OCI-LY7 (cell line): ENCODE data around the gene CFB. TPM values are rescaled to one million over a fixed set of nuclear protein-coding genes. Genes with fewer than 3 reads are reported as not detected.
A peak's percentile ranks its signal among the peaks of the same experiment; 100 is the strongest.
"Not testable (repeated sequence)": the region's sequence is repeated elsewhere in the genome, so short reads cannot be mapped to it uniquely, and the experiment has no call there.

Source experiments
- BruUV-seq: library from RNA; stranded (reverse); fragments of 400-500 nt; replicated peaks from 2 replicates; lab custom pipeline; 2021; lab: Mats Ljungman, UMichigan
- CTCF ChIA-PET: fragments of 300-600 bp; sonication (Branson Sonifier 250); formaldehyde crosslinking; loops from one replicate; lab custom pipeline; 2022; ENCODE audit warnings: antibody characterized with exemption; ENCODE audit not compliant: unreplicated experiment; lab: Charles Lee
- POLR2A ChIA-PET: fragments of 300-600 bp; sonication (Branson Sonifier 250); formaldehyde crosslinking; loops from one replicate; lab custom pipeline; 2022; ENCODE audit warnings: antibody characterized with exemption; lab: Charles Lee
- DNase-seq: peaks from one replicate; pipeline ENCODE4 v3.0.0-alpha.2; 2015; ENCODE audit warnings: low spot score
- H2AFZ ChIP-seq: fragments of 200-600 bp; sonication (generic), shearing (Covaris generic); 2 replicates; pipeline ENCODE4 v1.6.1; 2014; ENCODE audit warnings: mild to moderate bottlenecking, antibody characterized with exemption, low read length, moderate library complexity
- H3K27ac ChIP-seq: fragments of 200-600 bp; sonication (generic); 2 replicates; pipeline ENCODE4 v1.5.1; 2014; ENCODE audit warnings: mixed run types, low read depth, mild to moderate bottlenecking, moderate library complexity, low read length, inconsistent platforms; ENCODE audit not compliant: poor library complexity, severe bottlenecking
- H3K36me3 ChIP-seq: fragments of 200-600 bp; sonication (generic); 2 replicates; pipeline ENCODE4 v1.6.1; 2014; ENCODE audit warnings: mild to moderate bottlenecking, antibody characterized with exemption, low read length, moderate library complexity, mixed read lengths; ENCODE audit not compliant: insufficient read depth
- H3K4me1 ChIP-seq: fragments of 200-600 bp; sonication (generic); 2 replicates; pipeline ENCODE4 v1.5.1; 2014; ENCODE audit warnings: mild to moderate bottlenecking, low read length; ENCODE audit not compliant: insufficient read depth, poor library complexity, severe bottlenecking
- H3K4me2 ChIP-seq: fragments of 200-600 bp; sonication (generic); 2 replicates; pipeline ENCODE4 v1.6.1; 2014; ENCODE audit warnings: mild to moderate bottlenecking, low read length
- H3K4me3 ChIP-seq: fragments of 200-600 bp; sonication (generic); 2 replicates; pipeline ENCODE4 v1.5.1; 2014; ENCODE audit warnings: mild to moderate bottlenecking, low read depth, low read length; ENCODE audit not compliant: poor library complexity, severe bottlenecking
- H3K79me2 ChIP-seq: fragments of 200-600 bp; sonication (generic); 2 replicates; pipeline ENCODE4 v1.6.1; 2016; ENCODE audit warnings: low read depth, mild to moderate bottlenecking, low read length, moderate library complexity, mixed read lengths; ENCODE audit not compliant: insufficient read depth
- H3K9me2 ChIP-seq: fragments of 200-600 bp; sonication (generic); 2 replicates; pipeline ENCODE4 v1.6.1; 2016; ENCODE audit warnings: mild to moderate bottlenecking, low read length, mixed read lengths; ENCODE audit not compliant: insufficient read depth
- H3K9me3 ChIP-seq: fragments of 200-600 bp; sonication (generic); 2 replicates; pipeline ENCODE4 v1.6.1; 2014; ENCODE audit warnings: mild to moderate bottlenecking, mixed run types, low read length, mixed read lengths
- H4K20me1 ChIP-seq: fragments of 200-600 bp; sonication (generic); 2 replicates; pipeline ENCODE4 v1.6.1; 2014; ENCODE audit warnings: mild to moderate bottlenecking, antibody characterized with exemption, low read length, moderate library complexity, mixed read lengths; ENCODE audit not compliant: insufficient read depth
- CTCF ChIP-seq: fragments of 200-600 bp; sonication (generic); conservative IDR thresholded peaks from 2 replicates; pipeline ENCODE4 v1.5.1; 2014; ENCODE audit warnings: mild to moderate bottlenecking, antibody characterized with exemption, low read length, moderate library complexity, mixed read lengths
- EZH2phosphoT487 ChIP-seq: fragments of 200-600 bp; sonication (generic); IDR thresholded peaks from 2 replicates; pipeline ENCODE4 v1.6.1; 2018; ENCODE audit warnings: low read depth, borderline replicate concordance, mild to moderate bottlenecking, mixed run types, antibody characterized with exemption, low read length, moderate library complexity, mixed read lengths
- intact Hi-C: fragments of 100-400 bp; cut with micrococcal nuclease; formaldehyde crosslinking; loops from one replicate; pipeline ENCODE4 v1.10.0; 2022; ENCODE audit not compliant: unreplicated experiment
- total RNA-seq, 2 experiments: library from RNA; depleted of rRNA in 1 of 2; stranded (reverse); fragments of >200 nt in 1 of 2; shearing (Covaris generic) in 1 of 2; gene quantifications; 2 replicates each; pipeline ENCODE4 v1.2.3, GENCODE V29; 2014 to 2022

The CFB gene
- total RNA-seq, 2 experiments from 2014 or later = 1.1 to 1.2 TPM

GRCh38 chr6:31971993-31972708 lies 26.3 kb downstream of the CFB start, which contains the start of gene DXO:
TSS of gene DXO (minus strand) at chr6:31972138. CDS start at chr6:31971675, 463 bp downstream.
- POLR2A ChIA-PET = interaction anchor here (0.6 to 3.7 kb wide), 3 partner anchors 14 to 310 kb away, joined by 3 to 26 read pairs (median 4); partner anchors contain the start of genes NELFE and SKIC2
- H3K9me2 ChIP-seq = no peaks in the 10 kb centered on the region
- peak within 1 kb of the TSS; percentile 70 for H3K27ac ChIP-seq
- no TSS peak for BruUV-seq
- H3K9me3 ChIP-seq = no peaks in the 10 kb centered on the region
- H3K4me2 ChIP-seq = peak within 1 kb of the TSS; percentile 98
- intact Hi-C loops = loop anchor here (1.0 kb wide), 1 partner anchor 13 kb away; the partner anchor contains the start of gene SKIC2
- H4K20me1 ChIP-seq = no peaks in the 10 kb centered on the region
- peaks cover 18% of the 10 kb centered on the region; the same call in 1 of the 2 replicates for H3K79me2 ChIP-seq
- H3K4me1 ChIP-seq = peaks cover 25% of the 10 kb centered on the region
- CTCF ChIA-PET = interaction anchor here (0.6 to 1.0 kb wide), 2 partner anchors 49 to 82 kb away, joined by 3 to 4 read pairs; no protein-coding TSS in a partner anchor
- peak; percentile 99 for DNase-seq
- peaks cover 37% of the 10 kb centered on the region for H3K36me3 ChIP-seq
- peak within 1 kb of the TSS; percentile 82 for H3K4me3 ChIP-seq
- no peak for TF ChIP-seq EZH2phosphoT487
- no peak for TF ChIP-seq CTCF
- peak within 1 kb of the TSS; percentile 71; the same call in 1 of the 2 replicates for H2AFZ ChIP-seq

- intact Hi-C loops = loop anchor here (1.0 kb wide), 1 partner anchor 14 kb away; the partner anchor contains the start of gene SKIC2
- Histone ChIP-seq H4K20me1 (no peaks in the 10 kb centered on the region), H3K27ac (peak overlapping the region; percentile 70), H3K4me3 (peak overlapping the region; percentile 82), H3K4me1 (peaks cover 25% of the 10 kb centered on the region), H3K9me2 (no peaks in the 10 kb centered on the region), H3K79me2 (peaks cover 18% of the 10 kb centered on the region; the same call in 1 of the 2 replicates), H2AFZ (peak overlapping the region; percentile 71; the same call in 1 of the 2 replicates), H3K4me2 (peak overlapping the region; percentile 98), H3K9me3 (no peaks in the 10 kb centered on the region), H3K36me3 (peaks cover 30% of the 10 kb centered on the region)
- ChIA-PET POLR2A (interaction anchor here (0.6 to 3.7 kb wide), 2 partner anchors 14 to 120 kb away, joined by 3 to 26 read pairs; partner anchors contain the start of genes NELFE and SKIC2), CTCF (no interaction called here)
- TF ChIP-seq EZH2phosphoT487 (no peak), CTCF (no peak)
- no peak for DNase-seq
- BruUV-seq = no TSS peak
These were observed 26.9 kb downstream of the CFB start for GRCh38 chr6:31972709-31973350.

DNA sequence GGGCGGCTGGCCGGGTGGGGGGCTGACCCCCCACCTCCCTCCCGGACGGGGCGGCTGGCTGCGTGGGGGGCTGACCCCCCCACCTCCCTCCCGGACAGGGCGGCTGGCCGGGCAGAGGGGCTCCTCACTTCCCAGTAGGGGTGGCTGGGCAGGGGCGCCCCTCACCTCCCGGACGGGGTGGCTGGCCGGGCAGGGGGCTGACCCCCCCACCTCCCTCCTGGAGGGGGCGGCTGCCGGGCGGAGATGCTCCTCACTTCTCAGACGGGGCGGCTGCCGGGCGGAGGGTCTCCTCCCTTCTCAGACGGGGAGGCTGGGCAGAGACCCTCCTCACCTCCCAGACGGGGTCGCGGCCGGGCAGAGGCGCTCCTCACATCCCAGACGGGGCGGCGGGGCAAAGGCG lies 30.2 kb downstream of the CFB start:
- H3K36me3 ChIP-seq, CTCF ChIA-PET, H3K9me2 ChIP-seq, DNase-seq, H3K9me3 ChIP-seq, H2AFZ ChIP-seq, H3K4me3 ChIP-seq, BruUV-seq, H3K4me2 ChIP-seq, H4K20me1 ChIP-seq, intact Hi-C loops, H3K27ac ChIP-seq, POLR2A ChIA-PET: not testable (repeated sequence)
- Histone ChIP-seq H3K79me2 (peaks cover 16% of the 10 kb centered on the region; the same call in 1 of the 2 replicates), H3K4me1 (peaks cover 16% of the 10 kb centered on the region)
